ENCODE results near the gene KCND3.

KCND3 gene

GRCh38 chr1:111895017-111895416 is 94.5 kb downstream of the KCND3 start:
- CTCF ChIA-PET = no interaction called here
- Histone ChIP-seq H3K4me3 (ENCODE audit: low read depth, low read length) (no peak overlapping the region), H3K36me3 (ENCODE audit: control insufficient read depth in 2 of 2, insufficient read depth in 1 of 2, low read length in 2 of 2) (no peaks in the 10 kb centered on the region), H3K4me1 (ENCODE audit: control insufficient read depth, insufficient read depth, low read length) (no peaks in the 10 kb centered on the region), H3K27ac (ENCODE audit: extremely low read depth, low read depth, low read length) (no peak overlapping the region), H3K9me3 (ENCODE audit: control insufficient read depth, insufficient read depth, low read depth, low read length) (no peaks in the 10 kb centered on the region)
- no peak for TF ChIP-seq ZNF132 (tag by site-specific recombination; IDR thresholded peaks at IDR 0.05; ENCODE audit: borderline replicate concordance)
- no peak for TF ChIP-seq ZNF76 (tag by site-specific recombination; IDR thresholded peaks at IDR 0.05; ENCODE audit: borderline replicate concordance, low read depth)
- no peak for TF ChIP-seq ZNF184 (tag by site-specific recombination; IDR thresholded peaks at IDR 0.05)
- TF ChIP-seq ZNF138 (tag by site-specific recombination; IDR thresholded peaks at IDR 0.05; ENCODE audit: borderline replicate concordance) = no peak
- TF ChIP-seq ZNF112 (tag by site-specific recombination; IDR thresholded peaks at IDR 0.05) = no peak
- TF ChIP-seq, protein P1, sequence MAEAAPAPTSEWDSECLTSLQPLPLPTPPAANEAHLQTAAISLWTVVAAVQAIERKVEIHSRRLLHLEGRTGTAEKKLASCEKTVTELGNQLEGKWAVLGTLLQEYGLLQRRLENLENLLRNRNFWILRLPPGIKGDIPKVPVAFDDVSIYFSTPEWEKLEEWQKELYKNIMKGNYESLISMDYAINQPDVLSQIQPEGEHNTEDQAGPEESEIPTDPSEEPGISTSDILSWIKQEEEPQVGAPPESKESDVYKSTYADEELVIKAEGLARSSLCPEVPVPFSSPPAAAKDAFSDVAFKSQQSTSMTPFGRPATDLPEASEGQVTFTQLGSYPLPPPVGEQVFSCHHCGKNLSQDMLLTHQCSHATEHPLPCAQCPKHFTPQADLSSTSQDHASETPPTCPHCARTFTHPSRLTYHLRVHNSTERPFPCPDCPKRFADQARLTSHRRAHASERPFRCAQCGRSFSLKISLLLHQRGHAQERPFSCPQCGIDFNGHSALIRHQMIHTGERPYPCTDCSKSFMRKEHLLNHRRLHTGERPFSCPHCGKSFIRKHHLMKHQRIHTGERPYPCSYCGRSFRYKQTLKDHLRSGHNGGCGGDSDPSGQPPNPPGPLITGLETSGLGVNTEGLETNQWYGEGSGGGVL (tag by site-specific recombination; IDR thresholded peaks at IDR 0.05) = peak; percentile 28; the same call in 1 of the 2 replicates
- no peak for TF ChIP-seq KLF8 (tag by site-specific recombination; IDR thresholded peaks at IDR 0.05)
- TF ChIP-seq EGR2 (tag by site-specific recombination; IDR thresholded peaks at IDR 0.05; ENCODE audit: low read depth) = peak; percentile 24; the same call in 1 of the 2 replicates
- TF ChIP-seq ZBTB6 (tag by site-specific recombination; IDR thresholded peaks at IDR 0.05) = no peak
- no peak for TF ChIP-seq ZNF792 (tag by site-specific recombination; IDR thresholded peaks at IDR 0.05)
- TF ChIP-seq ZFHX2 (tag by site-specific recombination; conservative IDR thresholded peaks at IDR 0.05) = no peak
- TF ChIP-seq IKZF3 (tag by site-specific recombination; IDR thresholded peaks at IDR 0.05) = no peak
- TF ChIP-seq ZBTB21 (tag by site-specific recombination; IDR thresholded peaks at IDR 0.05) = no peak
- POLR2A ChIA-PET = no interaction called here

- POLR2A ChIA-PET = no interaction called here
- Histone ChIP-seq H3K9me3 (ENCODE audit: control insufficient read depth, insufficient read depth, low read depth, low read length) (no peaks in the 10 kb centered on the region), H3K4me3 (ENCODE audit: low read depth, low read length) (no peak overlapping the region), H3K4me1 (ENCODE audit: control insufficient read depth, insufficient read depth, low read length) (no peaks in the 10 kb centered on the region), H3K36me3 (ENCODE audit: control insufficient read depth in 2 of 2, insufficient read depth in 1 of 2, low read length in 2 of 2) (no peaks in the 10 kb centered on the region), H3K27ac (ENCODE audit: extremely low read depth, low read depth, low read length) (no peak overlapping the region)
- CTCF ChIA-PET = no interaction called here
- TF ChIP-seq REPIN1 (tag by site-specific recombination; IDR thresholded peaks at IDR 0.05; ENCODE audit: low read depth) (no peak), PRDM10 (tag by site-specific recombination; IDR thresholded peaks at IDR 0.05) (no peak), MEIS1 (CRISPR knock-in tag; IDR thresholded peaks at IDR 0.05; ENCODE audit: borderline replicate concordance) (no peak), ZNF24 (tag by site-specific recombination; IDR thresholded peaks at IDR 0.05) (no peak), PBX3 (CRISPR knock-in tag; IDR thresholded peaks at IDR 0.05) (no peak), ZNF621 (tag by site-specific recombination; IDR thresholded peaks at IDR 0.05) (no peak), ZNF354C (tag by site-specific recombination; IDR thresholded peaks at IDR 0.05; ENCODE audit: borderline replicate concordance, low read depth) (no peak), GLIS2 (tag by site-specific recombination; IDR thresholded peaks at IDR 0.05) (no peak), ZNF561 (tag by site-specific recombination; IDR thresholded peaks at IDR 0.05; ENCODE audit: borderline replicate concordance) (no peak)
- TF ChIP-seq, protein P2, sequence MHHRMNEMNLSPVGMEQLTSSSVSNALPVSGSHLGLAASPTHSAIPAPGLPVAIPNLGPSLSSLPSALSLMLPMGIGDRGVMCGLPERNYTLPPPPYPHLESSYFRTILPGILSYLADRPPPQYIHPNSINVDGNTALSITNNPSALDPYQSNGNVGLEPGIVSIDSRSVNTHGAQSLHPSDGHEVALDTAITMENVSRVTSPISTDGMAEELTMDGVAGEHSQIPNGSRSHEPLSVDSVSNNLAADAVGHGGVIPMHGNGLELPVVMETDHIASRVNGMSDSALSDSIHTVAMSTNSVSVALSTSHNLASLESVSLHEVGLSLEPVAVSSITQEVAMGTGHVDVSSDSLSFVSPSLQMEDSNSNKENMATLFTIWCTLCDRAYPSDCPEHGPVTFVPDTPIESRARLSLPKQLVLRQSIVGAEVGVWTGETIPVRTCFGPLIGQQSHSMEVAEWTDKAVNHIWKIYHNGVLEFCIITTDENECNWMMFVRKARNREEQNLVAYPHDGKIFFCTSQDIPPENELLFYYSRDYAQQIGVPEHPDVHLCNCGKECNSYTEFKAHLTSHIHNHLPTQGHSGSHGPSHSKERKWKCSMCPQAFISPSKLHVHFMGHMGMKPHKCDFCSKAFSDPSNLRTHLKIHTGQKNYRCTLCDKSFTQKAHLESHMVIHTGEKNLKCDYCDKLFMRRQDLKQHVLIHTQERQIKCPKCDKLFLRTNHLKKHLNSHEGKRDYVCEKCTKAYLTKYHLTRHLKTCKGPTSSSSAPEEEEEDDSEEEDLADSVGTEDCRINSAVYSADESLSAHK (tag by site-specific recombination; IDR thresholded peaks at IDR 0.05) = no peak
- TF ChIP-seq, protein P3, sequence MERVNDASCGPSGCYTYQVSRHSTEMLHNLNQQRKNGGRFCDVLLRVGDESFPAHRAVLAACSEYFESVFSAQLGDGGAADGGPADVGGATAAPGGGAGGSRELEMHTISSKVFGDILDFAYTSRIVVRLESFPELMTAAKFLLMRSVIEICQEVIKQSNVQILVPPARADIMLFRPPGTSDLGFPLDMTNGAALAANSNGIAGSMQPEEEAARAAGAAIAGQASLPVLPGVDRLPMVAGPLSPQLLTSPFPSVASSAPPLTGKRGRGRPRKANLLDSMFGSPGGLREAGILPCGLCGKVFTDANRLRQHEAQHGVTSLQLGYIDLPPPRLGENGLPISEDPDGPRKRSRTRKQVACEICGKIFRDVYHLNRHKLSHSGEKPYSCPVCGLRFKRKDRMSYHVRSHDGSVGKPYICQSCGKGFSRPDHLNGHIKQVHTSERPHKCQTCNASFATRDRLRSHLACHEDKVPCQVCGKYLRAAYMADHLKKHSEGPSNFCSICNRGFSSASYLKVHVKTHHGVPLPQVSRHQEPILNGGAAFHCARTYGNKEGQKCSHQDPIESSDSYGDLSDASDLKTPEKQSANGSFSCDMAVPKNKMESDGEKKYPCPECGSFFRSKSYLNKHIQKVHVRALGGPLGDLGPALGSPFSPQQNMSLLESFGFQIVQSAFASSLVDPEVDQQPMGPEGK (tag by site-specific recombination; IDR thresholded peaks at IDR 0.05) = no peak
Observed at GRCh38 chr1:111894497-111894896, 95.0 kb downstream of the KCND3 start.
